ENCODE results near the gene TRIM28.
"Not testable (repeated sequence)": the region's sequence is repeated elsewhere in the genome, so short reads cannot be mapped to it uniquely, and the experiment has no call there.

TRIM28 gene

GRCh38 chr19:58543826-58544590 is at the start of gene TRIM28:
TSS of gene TRIM28 (plus strand) at chr19:58544064. CDS start at chr19:58544758, 694 bp downstream.
- Histone ChIP-seq H3K4me3 (ENCODE audit: low read length) (peak within 1 kb of the TSS; percentile 95), H3K9me3 (ENCODE audit: control insufficient read depth, low read length) (no peaks in the 10 kb centered on the region), H3K9ac (ENCODE audit: low read length) (peak within 1 kb of the TSS; percentile 95), H3K27me3 (replicated peaks; ENCODE audit: control insufficient read depth, insufficient read depth, low read length) (peaks cover 4% of the 10 kb centered on the region), H3K36me3 (ENCODE audit: control insufficient read depth, insufficient read depth, low read length, severe bottlenecking) (peaks cover 20% of the 10 kb centered on the region), H3K4me1 (ENCODE audit: control insufficient read depth, insufficient read depth, low read length) (peaks cover 17% of the 10 kb centered on the region)
- peak; percentile 99 for DNase-seq (ENCODE audit: low read depth)

GRCh38 chr19:58497634-58498170 is 46.2 kb upstream of the TRIM28 start:
- H3K9me3 ChIP-seq (ENCODE audit: control insufficient read depth, low read length) = no peaks in the 10 kb centered on the region
- no peaks in the 10 kb centered on the region for H3K27me3 ChIP-seq (replicated peaks; ENCODE audit: control insufficient read depth, insufficient read depth, low read length)
- H3K4me3 ChIP-seq (ENCODE audit: low read length) = no peak overlapping the region
- H3K36me3 ChIP-seq (ENCODE audit: control insufficient read depth, insufficient read depth, low read length, severe bottlenecking) = no peaks in the 10 kb centered on the region
- no peak overlapping the region for H3K9ac ChIP-seq (ENCODE audit: low read length)
- no peak for DNase-seq (ENCODE audit: low read depth)
- peaks cover 16% of the 10 kb centered on the region for H3K4me1 ChIP-seq (ENCODE audit: control insufficient read depth, insufficient read depth, low read length)

- Histone ChIP-seq H3K4me1 (ENCODE audit: control insufficient read depth, insufficient read depth, low read length) (peaks cover 16% of the 10 kb centered on the region), H3K27me3 (replicated peaks; ENCODE audit: control insufficient read depth, insufficient read depth, low read length) (no peaks in the 10 kb centered on the region), H3K9me3 (ENCODE audit: control insufficient read depth, low read length) (no peaks in the 10 kb centered on the region), H3K4me3 (ENCODE audit: low read length) (peak overlapping the region; percentile 83), H3K36me3 (ENCODE audit: control insufficient read depth, insufficient read depth, low read length, severe bottlenecking) (no peaks in the 10 kb centered on the region), H3K9ac (ENCODE audit: low read length) (peak overlapping the region; percentile 77)
- DNase-seq (ENCODE audit: low read depth) = no peak
These were observed 45.4 kb upstream of the TRIM28 start for GRCh38 chr19:58498316-58499020.

GRCh38 chr19:58499021-58499927 is 44.6 kb upstream of the TRIM28 start:
- DNase-seq (ENCODE audit: low read depth) = peak; percentile 100
- Histone ChIP-seq H3K4me1 (ENCODE audit: control insufficient read depth, insufficient read depth, low read length) (peaks cover 16% of the 10 kb centered on the region), H3K9ac (ENCODE audit: low read length) (peak overlapping the region; percentile 89), H3K4me3 (ENCODE audit: low read length) (peak overlapping the region; percentile 91), H3K9me3 (ENCODE audit: control insufficient read depth, low read length) (no peaks in the 10 kb centered on the region), H3K27me3 (replicated peaks; ENCODE audit: control insufficient read depth, insufficient read depth, low read length) (no peaks in the 10 kb centered on the region), H3K36me3 (ENCODE audit: control insufficient read depth, insufficient read depth, low read length, severe bottlenecking) (no peaks in the 10 kb centered on the region)

- Histone ChIP-seq H3K9me3 (ENCODE audit: control insufficient read depth, low read length) (no peaks in the 10 kb centered on the region), H3K27me3 (replicated peaks; ENCODE audit: control insufficient read depth, insufficient read depth, low read length) (no peaks in the 10 kb centered on the region), H3K36me3 (ENCODE audit: control insufficient read depth, insufficient read depth, low read length, severe bottlenecking) (no peaks in the 10 kb centered on the region), H3K9ac (ENCODE audit: low read length) (peak overlapping the region; percentile 89), H3K4me1 (ENCODE audit: control insufficient read depth, insufficient read depth, low read length) (peaks cover 16% of the 10 kb centered on the region), H3K4me3 (ENCODE audit: low read length) (peak overlapping the region; percentile 91)
- no peak for DNase-seq (ENCODE audit: low read depth)
These were observed 43.6 kb upstream of the TRIM28 start for GRCh38 chr19:58500242-58500641.

- not testable (repeated sequence) for DNase-seq (ENCODE audit: low read depth); H3K4me3 ChIP-seq (ENCODE audit: low read length); H3K36me3 ChIP-seq (ENCODE audit: control insufficient read depth, insufficient read depth, low read length, severe bottlenecking); H3K9ac ChIP-seq (ENCODE audit: low read length); H3K27me3 ChIP-seq (replicated peaks; ENCODE audit: control insufficient read depth, insufficient read depth, low read length); H3K4me1 ChIP-seq (ENCODE audit: control insufficient read depth, insufficient read depth, low read length); H3K9me3 ChIP-seq (ENCODE audit: control insufficient read depth, low read length)
These were observed 36.2 kb upstream of the TRIM28 start for GRCh38 chr19:58507602-58508223.

- Histone ChIP-seq H3K36me3 (ENCODE audit: control insufficient read depth, insufficient read depth, low read length, severe bottlenecking) (no peaks in the 10 kb centered on the region), H3K4me3 (ENCODE audit: low read length) (no peak overlapping the region), H3K27me3 (replicated peaks; ENCODE audit: control insufficient read depth, insufficient read depth, low read length) (no peaks in the 10 kb centered on the region), H3K9me3 (ENCODE audit: control insufficient read depth, low read length) (no peaks in the 10 kb centered on the region), H3K9ac (ENCODE audit: low read length) (no peak overlapping the region), H3K4me1 (ENCODE audit: control insufficient read depth, insufficient read depth, low read length) (peaks cover 8% of the 10 kb centered on the region)
- no peak for DNase-seq (ENCODE audit: low read depth)
These were observed 34.2 kb upstream of the TRIM28 start for GRCh38 chr19:58509731-58510083.

GRCh38 chr19:58510084-58510862 is 33.6 kb upstream of the TRIM28 start:
- Histone ChIP-seq H3K9ac (ENCODE audit: low read length) (no peak overlapping the region), H3K4me3 (ENCODE audit: low read length) (no peak overlapping the region), H3K4me1 (ENCODE audit: control insufficient read depth, insufficient read depth, low read length) (peaks cover 10% of the 10 kb centered on the region), H3K36me3 (ENCODE audit: control insufficient read depth, insufficient read depth, low read length, severe bottlenecking) (no peaks in the 10 kb centered on the region), H3K27me3 (replicated peaks; ENCODE audit: control insufficient read depth, insufficient read depth, low read length) (no peaks in the 10 kb centered on the region), H3K9me3 (ENCODE audit: control insufficient read depth, low read length) (no peaks in the 10 kb centered on the region)
- DNase-seq (ENCODE audit: low read depth) = no peak

- DNase-seq (ENCODE audit: low read depth) = no peak
These were observed 32.3 kb upstream of the TRIM28 start, which contains the start of gene SLC27A5 for GRCh38 chr19:58511353-58512208. TSS of gene SLC27A5 (minus strand) at chr19:58511992. CDS start at chr19:58511955, 37 bp downstream.

More at GRCh38 chr19:58511353-58512208, 32.3 kb upstream of the TRIM28 start, which contains the start of gene SLC27A5:
- peaks cover 1% of the 10 kb centered on the region for H3K36me3 ChIP-seq (ENCODE audit: control insufficient read depth, insufficient read depth, low read length, severe bottlenecking)
- peaks cover 20% of the 10 kb centered on the region for H3K4me1 ChIP-seq (ENCODE audit: control insufficient read depth, insufficient read depth, low read length)
- H3K27me3 ChIP-seq (replicated peaks; ENCODE audit: control insufficient read depth, insufficient read depth, low read length) = no peaks in the 10 kb centered on the region
- no peaks in the 10 kb centered on the region for H3K9me3 ChIP-seq (ENCODE audit: control insufficient read depth, low read length)
- H3K4me3 ChIP-seq (ENCODE audit: low read length) = no peak within 1 kb of the TSS
- peak within 1 kb of the TSS; percentile 27 for H3K9ac ChIP-seq (ENCODE audit: low read length)
